Fibroblast of peridontal ligament (primary cell): ENCODE data around the gene HOXA2.

Source experiments
- DNase-seq: peaks from one replicate; pipeline ENCODE4 v3.0.0-alpha.2; 2010; ENCODE audit errors: extremely low read depth

The HOXA2 gene

DNA sequence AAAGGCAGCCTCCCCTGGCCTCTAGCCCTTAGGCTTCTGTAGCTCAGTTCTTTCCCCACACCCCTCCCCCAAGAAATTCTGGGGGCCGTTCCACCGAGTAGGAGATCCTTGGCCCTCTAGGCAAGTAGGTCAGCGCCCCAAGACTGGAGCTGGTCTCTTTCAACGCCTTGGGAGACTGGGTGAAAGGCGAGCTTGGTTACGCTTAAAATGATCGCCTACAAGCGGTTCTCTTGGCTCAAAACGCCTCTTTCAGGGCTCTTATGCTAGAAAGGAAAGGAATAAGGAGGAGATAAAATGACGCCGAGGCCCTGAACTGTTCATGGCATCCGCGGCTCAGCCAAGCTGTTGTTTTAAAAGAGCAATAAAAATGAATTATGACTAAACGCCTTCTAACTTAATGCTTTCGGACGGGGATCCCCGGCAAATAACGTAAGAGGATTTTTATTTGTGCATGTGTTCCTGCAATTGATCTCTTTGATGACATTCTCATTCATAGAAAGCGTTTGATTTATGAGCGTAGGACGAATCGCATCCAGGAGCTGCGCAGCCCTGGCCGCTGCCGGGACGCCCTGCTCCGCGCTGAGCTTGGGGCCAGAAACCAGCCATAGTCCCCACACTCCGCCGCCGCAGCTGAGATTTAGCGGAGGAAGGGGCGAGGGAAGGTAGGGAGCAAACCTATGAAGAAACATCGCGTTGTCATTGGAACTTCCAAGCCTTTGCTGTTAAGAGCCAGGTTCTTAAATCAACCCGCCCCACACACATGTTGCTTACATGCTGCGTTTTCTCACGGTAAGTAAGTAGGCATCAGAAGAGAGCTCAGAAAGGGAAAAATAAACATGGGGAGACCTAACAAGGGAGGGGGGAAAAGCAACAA lies 3.7 kb downstream of the HOXA2 start:
- DNase-seq = no peak

DNA sequence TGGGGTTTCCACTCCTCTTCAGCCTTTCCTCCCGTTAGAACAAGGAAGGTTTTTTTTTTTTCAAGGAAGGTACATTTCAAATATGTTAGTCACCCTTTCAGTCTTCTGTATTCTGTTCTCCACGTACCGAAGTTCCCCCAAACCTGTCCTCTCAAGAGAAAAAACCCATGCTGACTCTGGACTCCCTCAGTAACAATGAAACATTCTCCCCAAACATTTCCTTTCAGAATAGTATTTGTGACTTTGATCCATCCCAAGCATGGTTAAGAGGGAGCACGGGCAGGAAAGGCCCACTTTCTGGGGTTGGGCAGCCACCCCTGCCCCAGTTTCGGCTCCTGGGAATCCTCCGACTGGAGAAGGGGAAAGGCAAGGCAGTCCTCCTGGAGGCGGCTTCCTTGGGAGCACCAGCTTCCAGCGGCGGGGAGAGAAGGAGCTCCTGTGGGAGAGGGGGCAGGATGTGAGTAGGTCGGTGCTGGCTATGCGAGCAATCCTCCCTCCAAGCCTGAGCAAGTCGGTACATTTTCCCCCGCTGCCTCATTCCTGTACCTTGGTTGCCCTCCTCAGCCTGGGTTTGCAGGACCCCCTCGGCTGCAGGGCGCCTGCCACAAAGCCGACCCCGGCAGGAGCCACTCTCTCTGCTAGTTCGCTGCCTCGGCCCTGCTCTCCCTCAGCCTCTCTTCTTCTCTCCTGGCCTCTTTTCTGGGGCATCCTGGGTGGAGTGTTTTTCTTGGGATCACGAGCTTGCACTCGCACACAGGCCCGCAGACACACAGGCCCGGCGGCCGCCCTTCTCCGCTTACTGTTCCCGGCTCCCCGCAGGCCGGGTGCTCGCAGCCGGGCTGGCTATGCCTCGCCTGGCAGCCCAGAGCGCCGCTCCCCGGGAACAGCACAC lies 4.6 kb downstream of the HOXA2 start:
- no peak for DNase-seq

DNA sequence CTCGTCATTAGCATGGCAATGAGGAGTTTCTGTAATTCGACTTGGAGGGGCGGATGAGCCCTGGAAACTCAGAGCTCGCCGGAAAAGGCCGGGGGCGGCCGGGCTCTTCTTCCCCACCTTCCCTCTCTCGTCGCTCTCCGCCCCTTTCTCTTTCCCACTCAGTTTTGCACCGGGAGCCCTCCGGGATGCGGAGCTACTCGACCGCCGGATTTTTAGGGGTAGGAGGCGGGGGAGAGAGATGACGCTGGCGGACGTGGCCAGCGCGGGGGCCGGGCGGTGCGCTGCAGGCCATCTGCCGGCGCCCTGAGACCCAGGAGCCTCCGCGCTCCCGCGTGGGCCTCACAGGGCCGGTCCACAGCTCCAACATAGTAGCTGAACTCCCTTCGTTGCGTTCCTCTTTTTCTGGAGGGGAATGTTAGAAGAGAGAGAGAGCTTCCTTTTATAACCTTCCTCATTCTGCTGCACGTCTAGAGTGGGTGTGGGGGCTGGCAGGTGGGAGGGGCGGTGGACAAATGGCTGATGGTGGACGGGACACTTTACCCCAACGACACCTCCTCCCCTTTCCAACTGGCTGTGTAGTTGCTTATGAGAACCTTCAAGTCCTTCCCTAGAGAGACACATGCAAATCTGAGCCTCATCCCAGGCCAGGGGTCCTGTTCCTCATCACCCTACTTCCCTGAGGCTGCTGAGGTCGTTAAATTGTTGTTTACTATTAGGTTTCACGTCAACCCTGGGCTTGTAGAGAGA lies 5.5 kb downstream of the HOXA2 start:
- DNase-seq = no peak

DNA sequence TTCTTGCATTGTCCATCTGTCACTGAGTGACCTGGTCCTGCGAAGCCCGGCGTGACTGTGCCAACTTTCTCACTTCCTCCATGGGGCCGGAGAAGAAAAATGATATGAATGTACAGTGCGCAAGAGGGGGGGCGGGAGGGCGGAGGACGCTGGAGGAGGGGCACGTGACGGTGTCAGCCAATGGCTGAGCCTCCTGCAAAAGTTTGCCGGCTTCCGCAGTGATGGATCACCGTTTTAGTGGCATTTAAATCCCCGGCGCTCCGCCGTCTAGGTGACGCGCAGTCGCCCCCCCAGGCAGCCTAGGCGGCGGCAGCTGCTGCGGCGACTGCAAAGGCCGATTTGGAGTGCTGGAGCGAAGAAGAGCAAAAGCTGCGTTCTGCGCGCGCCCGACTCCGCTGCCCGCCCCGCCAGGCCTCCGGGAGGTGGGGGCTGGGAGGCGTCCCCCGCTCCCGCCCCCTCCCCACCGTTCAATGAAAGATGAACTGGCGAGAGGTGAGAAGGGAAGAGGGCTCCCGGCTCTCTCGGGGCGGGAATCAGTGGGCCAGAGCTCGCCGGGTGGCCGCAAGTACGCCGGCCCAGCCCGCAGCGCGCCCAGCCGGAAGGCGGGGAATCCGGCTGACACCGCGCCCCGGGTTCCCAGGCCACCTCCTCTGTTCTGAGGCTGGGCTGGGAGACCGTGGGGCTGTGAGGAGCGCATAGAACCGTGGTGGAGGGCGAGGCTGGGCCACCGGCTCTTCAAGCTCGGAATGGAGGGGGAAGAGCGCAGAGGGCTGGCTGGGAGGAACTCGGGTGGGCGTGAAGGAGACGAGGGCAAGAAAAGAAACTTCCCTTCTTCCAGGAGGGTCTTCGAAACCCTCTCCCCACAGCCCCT lies 6.4 kb downstream of the HOXA2 start, which contains the start of gene HOXA1:
HOXA1 (minus strand) TSS at position 104 of the 871 bp plus-strand sequence; CDS start at position 16, 88 bp downstream.
- no peak for DNase-seq

DNA sequence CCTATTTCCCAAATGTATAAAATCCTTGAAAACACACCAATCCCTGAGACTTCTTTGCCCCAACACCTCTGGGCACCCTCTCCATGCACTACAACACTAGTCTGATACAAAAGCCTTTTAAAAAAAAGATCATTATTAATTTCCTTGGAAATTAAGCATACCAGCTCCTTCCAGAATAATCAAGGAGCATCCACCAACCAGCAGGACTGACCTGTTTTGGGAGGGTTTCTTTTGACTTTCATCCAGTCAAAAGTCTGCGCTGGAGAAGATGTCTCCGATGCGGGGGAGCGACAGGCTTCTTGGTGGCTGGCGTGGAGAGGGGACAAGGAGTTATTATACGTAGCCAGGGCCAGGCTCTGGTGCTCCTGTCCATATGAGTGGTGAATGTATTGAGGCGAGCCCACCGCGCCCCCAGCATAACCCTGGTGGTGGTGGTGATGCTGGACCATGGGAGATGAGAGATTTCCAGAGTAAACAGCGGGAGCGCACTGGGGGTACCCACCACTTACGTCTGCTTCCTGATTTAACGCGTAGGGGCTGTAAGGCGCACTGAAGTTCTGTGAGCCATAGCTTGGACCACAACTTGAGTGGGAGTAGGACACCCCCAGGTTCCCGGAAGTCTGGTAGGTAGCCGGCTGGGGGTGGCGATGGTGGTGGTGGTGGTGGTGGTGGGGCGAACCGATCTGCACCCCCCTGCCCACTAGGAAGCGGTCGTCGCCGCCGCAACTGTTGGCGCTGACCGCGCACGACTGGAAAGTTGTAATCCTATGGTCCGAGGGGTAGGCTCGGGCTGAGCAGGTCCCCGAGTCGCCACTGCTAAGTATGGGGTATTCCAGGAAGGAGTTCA lies 7.2 kb downstream of the HOXA2 start:
- no peak for DNase-seq

DNA sequence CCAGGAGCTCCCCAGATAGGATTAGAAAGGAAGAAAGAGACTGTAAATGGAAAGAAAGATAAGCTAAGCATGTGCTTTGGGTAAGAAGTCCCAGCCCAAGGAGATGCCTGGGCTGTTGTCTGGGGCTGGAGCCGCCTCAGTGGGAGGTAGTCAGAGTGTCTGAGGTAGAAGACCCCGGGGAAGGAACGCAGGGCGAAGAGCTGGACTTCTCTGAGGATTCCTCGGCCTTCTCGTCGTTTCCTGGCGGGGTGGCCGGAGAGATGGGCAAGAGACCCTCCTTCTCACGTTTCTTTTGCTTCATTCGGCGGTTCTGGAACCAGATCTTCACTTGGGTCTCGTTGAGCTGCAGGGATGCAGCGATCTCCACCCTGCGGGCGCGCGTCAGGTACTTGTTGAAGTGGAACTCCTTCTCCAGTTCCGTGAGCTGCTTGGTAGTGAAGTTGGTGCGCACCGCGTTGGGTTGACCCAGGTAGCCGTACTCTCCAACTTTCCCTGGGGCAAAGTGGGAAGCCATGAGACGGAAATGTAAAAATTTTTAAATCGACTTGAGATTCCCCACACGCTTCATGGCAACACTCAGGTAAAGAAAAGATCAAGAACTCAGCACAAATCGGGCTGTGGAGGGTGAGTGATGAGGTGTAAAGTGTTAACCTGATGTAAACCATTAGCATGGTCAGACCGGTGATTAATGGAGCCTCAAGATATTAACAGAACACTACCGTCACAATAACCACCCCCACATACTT lies 8.0 kb downstream of the HOXA2 start:
- DNase-seq = no peak

DNA sequence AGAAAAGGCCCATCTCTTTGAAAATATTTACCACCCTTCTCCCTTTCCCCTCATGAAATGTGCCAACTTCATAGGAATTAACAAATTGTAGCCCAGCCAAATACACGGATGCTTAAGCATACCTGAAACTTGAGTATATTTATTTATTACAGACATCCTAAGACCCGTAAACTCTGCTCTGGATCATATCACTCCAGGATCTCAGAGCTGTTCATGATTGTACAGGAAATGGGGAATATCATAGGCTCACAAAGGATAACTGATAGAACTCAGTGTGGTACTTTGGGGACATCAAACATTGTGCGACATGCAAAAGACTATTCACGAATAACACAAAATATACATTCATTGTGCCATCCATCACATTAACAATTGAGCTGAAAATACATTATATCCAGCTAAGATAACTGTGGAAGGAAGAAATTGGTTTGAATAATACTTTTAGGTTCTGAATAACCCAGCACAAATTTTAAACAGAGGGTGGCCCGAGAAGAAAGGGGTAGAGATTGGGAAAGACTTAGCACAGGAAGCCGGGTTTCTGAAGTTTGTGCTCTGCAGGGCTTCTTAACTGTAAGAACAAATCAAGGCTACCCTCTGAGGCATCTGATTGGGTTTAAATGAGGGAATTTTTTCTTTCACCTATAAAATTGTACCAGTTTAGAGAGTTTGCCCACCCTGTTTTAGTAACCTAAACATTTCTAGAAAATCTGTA lies 9.1 kb downstream of the HOXA2 start:
- DNase-seq = no peak

DNA sequence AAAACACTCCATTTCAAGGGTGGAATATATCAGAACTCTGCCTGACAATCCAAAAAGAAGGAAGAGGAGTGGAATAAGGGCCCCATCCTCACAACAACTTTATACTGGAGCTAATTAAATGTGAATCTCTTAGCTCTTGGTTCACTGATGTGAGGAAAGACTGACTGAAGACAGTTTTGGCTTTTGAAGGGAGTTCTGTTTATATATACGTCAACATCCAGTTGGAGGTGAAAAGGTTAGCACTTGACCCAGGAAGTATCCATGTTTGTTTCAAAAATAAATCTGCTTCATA lies 9.7 kb downstream of the HOXA2 start:
- DNase-seq = no peak

DNA sequence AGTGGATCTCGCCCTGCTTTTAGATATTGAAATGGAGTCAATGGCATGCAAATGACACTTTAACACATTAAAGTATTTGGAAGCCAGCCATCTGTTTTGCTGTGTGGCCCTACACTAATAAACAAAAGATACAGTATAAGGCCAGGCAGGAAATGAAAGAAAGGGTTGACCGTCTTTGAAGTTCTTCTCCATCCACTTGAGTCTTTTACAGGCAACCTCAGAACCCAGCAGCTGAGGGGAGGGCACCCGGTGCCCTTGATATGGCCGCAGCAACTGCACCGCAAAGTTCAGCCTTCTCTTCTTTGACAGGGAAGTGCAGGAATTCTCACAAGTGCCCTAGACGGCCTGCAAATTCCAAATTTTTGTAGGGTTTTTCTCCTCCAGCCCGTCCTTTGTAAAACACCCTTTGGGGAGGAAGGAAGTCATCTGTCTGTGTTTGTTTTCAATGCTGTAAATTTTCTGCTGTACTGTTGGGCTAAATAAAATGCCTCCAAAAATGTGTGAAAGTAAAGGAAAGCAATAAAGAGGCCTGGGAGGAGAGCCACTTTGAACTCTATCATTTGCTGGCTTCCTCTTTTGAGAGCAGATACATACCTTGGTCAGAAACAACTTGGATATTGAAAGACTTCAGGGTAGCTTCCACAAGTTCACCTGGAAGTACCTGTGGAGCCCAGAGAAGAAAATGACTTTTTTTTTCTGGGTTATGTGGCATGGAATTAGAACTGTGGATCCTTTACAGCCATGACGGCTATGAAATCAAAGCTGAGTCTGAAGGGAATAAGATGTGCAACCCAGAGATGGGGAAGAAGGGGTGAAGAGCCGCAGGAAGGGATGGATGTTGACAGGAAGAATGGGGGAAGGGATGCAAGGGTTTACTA lies 10.3 kb downstream of the HOXA2 start:
- no peak for DNase-seq

DNA sequence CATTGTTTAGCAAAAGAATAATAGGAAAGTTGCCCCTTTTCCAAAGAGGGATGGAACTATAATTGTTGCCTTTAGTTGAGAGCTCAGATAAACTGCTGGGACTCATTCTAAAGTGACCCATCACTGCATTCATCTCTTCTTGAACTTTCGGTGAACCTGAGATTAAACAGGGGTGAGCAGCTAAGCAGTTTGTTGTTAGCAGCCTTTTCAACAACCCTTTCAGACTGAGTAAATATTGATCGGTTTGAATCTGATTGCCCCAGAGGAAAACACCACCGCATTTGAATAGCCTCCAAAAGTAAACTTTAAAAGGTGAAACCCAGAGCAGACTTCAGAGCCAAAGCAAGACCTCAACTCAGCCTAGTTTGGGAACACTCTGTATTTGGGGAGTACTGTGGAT lies 11.4 kb downstream of the HOXA2 start:
- no peak for DNase-seq

DNA sequence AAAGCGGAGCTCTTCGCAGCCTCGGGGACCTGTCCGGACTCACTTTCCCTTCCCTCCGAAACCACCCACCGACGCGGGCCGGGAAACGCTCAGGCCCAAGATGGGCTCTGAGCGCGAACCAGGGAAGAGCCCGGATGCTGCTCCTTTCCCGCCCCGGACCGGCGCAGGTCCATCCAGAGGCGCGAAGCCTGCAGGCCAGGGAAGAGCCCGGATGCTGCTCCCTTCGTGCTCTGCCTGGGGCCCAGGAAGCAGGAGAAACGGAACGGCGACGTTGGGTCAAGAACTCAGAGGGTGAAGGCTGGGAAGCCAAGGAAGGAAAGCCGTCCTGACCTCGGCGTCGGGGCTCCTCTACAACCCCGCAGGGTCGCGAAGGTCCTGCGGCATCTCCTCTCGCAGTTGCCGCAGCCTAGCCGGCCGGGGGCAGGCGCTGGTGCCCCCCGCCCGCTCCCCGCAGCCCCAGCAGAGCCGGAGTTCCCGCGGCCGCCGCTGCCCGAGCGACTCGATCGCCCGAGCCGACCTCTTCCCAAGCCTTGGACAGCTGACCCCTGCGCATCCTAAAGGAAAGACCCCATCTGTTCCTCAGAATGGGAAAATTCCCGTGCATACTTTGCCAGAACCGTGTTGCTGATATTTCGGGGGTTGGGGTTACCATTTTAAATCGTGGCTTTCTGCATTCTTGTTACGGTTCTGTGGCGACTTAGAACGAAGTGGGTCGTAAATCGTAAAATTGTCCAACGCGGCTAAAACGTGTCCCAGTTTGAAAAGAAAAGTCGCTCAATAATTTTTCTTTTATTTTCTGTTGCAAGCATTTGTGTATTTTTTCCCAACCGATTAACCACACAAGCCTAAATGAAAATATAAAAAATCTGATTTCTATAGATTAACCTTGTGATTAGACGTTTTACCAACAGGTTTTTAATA lies 14.2 kb downstream of the HOXA2 start:
- no peak for DNase-seq

DNA sequence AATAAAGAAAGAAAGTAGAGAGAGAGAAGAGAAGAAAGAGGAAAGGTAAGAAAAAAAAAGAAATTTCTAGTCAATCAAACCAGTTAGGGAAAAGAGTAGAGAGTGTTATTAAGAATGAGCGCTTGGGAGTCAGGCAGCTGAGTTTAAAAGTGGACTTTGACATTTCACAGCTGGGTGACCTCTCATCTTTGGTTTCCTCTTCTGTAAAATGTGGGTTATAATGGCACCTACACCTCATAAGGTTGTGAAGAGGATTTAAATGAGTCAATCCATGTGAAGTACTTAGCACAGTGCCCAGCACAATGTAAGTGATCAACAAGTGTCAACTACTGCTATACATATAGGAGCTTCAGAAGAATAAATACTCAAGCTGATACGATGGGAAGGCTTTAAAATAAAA lies 18.8 kb downstream of the HOXA2 start:
- DNase-seq = no peak

DNA sequence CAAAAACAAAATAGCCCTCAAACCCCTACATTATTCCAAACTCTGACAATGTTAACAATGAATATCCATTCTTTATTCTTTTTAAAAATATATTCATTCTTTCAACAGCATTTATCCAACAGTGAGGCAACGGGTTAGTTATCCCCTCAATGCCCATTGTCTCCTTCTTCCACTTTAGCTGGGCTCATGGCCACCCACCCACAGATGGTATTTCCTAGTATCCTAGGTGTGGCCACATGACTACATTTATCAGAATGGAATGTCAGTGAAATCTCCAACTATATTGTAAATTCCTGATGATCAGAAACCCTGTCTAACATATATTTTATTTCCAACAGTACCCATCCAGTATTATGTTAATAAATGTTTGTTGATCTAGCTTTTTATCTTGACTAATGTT lies 20.3 kb downstream of the HOXA2 start:
- DNase-seq = no peak

DNA sequence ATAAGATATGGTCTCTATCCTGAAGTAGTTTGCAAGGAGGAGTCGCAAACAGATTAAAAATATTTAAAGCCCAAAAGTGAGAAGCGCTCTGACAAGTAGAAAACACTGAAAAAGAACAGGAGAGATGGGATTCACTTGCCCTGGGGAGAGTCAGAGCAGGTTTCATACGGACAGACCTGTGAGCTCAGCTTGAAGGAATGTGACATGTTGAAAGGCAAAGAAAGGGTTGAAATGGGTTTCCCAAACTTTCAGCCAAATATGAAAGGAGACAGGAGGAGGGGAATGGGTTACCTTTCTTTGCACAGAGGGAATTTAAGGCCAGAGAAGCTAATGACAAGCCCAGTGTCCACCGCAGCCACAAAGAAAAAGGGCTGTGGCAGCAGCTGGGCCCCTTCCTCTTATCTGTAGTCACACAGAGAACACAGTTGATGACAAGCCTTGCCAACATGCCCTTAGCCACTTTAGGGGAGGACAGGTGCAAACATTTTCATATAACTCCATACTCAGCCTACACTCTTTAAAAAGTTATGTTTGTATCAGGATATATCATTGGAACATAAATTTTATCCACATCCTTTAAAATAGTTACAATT lies 21.5 kb downstream of the HOXA2 start:
- DNase-seq = no peak

DNA sequence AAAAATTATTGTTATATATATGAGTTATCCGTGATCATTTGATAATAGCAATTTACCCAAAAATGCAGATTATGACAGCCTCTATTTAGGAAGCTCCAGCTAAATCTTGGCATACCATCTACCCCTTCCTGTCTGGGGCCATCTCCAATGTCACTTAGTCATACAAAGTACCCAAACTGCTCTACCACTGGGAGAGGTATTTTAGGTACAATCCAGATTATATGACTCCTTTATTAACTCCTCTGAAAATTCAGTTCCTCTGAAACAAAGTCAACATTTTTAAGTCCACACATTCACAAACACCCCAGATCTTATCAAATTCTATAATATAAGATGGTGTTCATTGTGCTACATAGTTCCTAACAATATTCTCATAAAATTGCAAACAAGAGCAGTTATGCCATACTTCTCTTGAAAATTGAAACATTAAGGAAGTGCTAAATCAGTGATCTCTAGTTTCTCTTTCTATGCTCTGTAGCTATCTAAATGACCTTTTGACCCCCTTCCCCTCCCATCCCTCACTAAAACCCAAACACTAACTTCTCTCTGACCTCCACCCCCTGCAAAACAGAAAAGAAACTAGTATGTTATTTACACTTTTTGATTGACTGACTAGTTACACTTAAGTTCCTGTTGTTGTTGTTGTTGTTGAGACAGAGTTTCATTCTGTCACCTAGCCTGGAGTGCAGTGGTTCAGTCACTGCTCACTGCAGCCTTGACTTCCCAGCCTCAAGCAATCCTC lies 23.1 kb downstream of the HOXA2 start:
- DNase-seq = no peak
